ENCODE measurements around the gene AMZ1.

- TF ChIP-seq POLR2A (IDR thresholded peaks at IDR 0.05) (no peak), EP300 (IDR thresholded peaks at IDR 0.05) (no peak)
- TF ChIP-seq, protein P1, sequence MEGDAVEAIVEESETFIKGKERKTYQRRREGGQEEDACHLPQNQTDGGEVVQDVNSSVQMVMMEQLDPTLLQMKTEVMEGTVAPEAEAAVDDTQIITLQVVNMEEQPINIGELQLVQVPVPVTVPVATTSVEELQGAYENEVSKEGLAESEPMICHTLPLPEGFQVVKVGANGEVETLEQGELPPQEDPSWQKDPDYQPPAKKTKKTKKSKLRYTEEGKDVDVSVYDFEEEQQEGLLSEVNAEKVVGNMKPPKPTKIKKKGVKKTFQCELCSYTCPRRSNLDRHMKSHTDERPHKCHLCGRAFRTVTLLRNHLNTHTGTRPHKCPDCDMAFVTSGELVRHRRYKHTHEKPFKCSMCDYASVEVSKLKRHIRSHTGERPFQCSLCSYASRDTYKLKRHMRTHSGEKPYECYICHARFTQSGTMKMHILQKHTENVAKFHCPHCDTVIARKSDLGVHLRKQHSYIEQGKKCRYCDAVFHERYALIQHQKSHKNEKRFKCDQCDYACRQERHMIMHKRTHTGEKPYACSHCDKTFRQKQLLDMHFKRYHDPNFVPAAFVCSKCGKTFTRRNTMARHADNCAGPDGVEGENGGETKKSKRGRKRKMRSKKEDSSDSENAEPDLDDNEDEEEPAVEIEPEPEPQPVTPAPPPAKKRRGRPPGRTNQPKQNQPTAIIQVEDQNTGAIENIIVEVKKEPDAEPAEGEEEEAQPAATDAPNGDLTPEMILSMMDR (IDR thresholded peaks at IDR 0.05), result no peak
These were observed 19.6 kb upstream of the AMZ1 start for GRCh38 chr7:2668401-2668800.
